ENCODE results near the gene TKTL1. TPM values are rescaled to one million over a fixed set of nuclear protein-coding genes. Genes with fewer than 3 reads are reported as not detected.

Gene TKTL1
- total and polyA plus RNA-seq, 2 of the 8 experiments (the other 6 are each of a cell fraction or from before 2014, with no cell fraction given), result 0.05 TPM; not detected in 1

GRCh38 chrX:154371017-154371788 lies 75.6 kb downstream of the TKTL1 start (continued):
- TF ChIP-seq GABPA (IDR thresholded peaks at IDR 0.05; ENCODE audit: borderline replicate concordance, insufficient read depth, low read length) (no peak), SUZ12 (IDR thresholded peaks at IDR 0.05; ENCODE audit: low read length) (no peak), RXRA (IDR thresholded peaks at IDR 0.05; ENCODE audit: insufficient read depth, low read depth, low read length) (no peak), ASH2L (IDR thresholded peaks at IDR 0.05; ENCODE audit: low read length) (no peak), NANOG (IDR thresholded peaks at IDR 0.05; ENCODE audit: insufficient read depth, low read depth, low read length, poor library complexity, severe bottlenecking) (no peak), CHD2 (IDR thresholded peaks at IDR 0.05; ENCODE audit: low read length) (no peak), YY1 (IDR thresholded peaks at IDR 0.05; ENCODE audit: low read depth, low read length) (no peak), HDAC6 (IDR thresholded peaks at IDR 0.05; ENCODE audit: low read depth, low read length) (no peak), EGR1 (IDR thresholded peaks at IDR 0.05; ENCODE audit: borderline replicate concordance, low read depth, low read length) (0 out of 2 replicates have a peak, but pooled peaks have one; percentile 10), SRF (IDR thresholded peaks at IDR 0.05; ENCODE audit: low read depth, low read length) (no peak), ATF3 (IDR thresholded peaks at IDR 0.05; ENCODE audit: insufficient read depth, low read depth, low read length) (no peak), SP4 (IDR thresholded peaks at IDR 0.05; ENCODE audit: low read length) (peak; percentile 51; the same call in 1 of the 2 replicates), BACH1 (IDR thresholded peaks at IDR 0.05; ENCODE audit: low read length) (0 out of 2 replicates have a peak, but pooled peaks have one; percentile 28), MAFK (IDR thresholded peaks at IDR 0.05; ENCODE audit: low read depth, low read length) (no peak), KDM1A (IDR thresholded peaks at IDR 0.05; ENCODE audit: borderline replicate concordance, low read length) (no peak), NRF1 (IDR thresholded peaks at IDR 0.05; ENCODE audit: low read depth, low read length) (no peak), RBBP5 (IDR thresholded peaks at IDR 0.05; ENCODE audit: borderline replicate concordance, low read depth, low read length) (no peak), SP2 (IDR thresholded peaks at IDR 0.05; ENCODE audit: low read length) (no peak), EZH2 (IDR thresholded peaks at IDR 0.05; ENCODE audit: low read depth, low read length, severe bottlenecking) (no peak), TAF1 (IDR thresholded peaks at IDR 0.05; ENCODE audit: low read depth, low read length) (peak; percentile 95), RNF2 (IDR thresholded peaks at IDR 0.05; ENCODE audit: borderline replicate concordance, low read depth, low read length, missing control alignments, poor library complexity, severe bottlenecking) (no peak), USF2 (IDR thresholded peaks at IDR 0.05; ENCODE audit: low read length) (no peak), BRCA1 (IDR thresholded peaks at IDR 0.05; ENCODE audit: low read depth, low read length) (no peak)
